ENCODE data around the gene NOS1AP.

DNA sequence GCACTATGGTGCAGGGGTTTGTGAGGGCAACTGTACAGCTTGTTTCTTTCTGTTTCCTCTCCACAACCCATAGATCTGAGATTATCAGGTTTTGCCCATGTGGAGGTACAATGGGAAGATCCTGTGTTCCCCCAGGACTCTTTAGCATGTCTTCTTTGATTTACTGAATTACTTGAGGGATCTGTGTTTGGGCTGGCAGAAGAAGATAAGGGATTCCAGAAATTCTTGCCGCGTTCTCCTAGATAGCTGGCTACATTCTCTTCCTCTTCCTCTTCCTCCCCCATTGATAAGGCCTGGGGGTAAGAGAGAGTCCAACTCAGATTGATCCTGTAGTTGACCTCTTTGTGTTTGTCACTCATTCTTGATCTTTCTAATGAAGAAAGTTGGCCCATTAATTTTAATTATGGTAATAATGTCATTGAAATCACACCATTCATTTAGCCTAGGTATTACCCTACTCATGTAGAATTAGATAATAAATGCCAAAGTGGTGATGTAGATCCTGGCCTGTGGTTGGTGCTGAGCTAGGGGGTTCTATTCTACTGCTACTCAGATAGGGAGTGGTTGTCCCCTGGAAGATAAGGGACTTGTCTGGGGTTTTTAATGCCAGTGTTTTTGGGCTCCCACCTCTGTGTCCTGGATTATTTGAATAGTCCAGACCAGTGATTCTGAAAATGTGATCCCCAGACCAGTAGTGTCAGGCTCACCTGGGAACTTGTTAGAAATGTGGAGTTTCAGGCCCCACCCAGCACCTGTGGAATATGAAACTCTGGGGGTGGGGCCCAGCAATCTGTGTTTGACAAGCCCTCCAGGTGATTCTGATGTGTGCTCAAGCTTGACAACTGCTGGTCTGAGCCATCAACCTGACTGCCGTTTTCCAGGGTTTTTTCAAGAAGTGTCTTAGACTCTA is 122.2 kb downstream of the NOS1AP start:
- TF ChIP-seq CREB1 (CRISPR knock-in tag; IDR thresholded peaks at IDR 0.05; ENCODE audit: low read depth): no peak
- TF ChIP-seq, protein P1, sequence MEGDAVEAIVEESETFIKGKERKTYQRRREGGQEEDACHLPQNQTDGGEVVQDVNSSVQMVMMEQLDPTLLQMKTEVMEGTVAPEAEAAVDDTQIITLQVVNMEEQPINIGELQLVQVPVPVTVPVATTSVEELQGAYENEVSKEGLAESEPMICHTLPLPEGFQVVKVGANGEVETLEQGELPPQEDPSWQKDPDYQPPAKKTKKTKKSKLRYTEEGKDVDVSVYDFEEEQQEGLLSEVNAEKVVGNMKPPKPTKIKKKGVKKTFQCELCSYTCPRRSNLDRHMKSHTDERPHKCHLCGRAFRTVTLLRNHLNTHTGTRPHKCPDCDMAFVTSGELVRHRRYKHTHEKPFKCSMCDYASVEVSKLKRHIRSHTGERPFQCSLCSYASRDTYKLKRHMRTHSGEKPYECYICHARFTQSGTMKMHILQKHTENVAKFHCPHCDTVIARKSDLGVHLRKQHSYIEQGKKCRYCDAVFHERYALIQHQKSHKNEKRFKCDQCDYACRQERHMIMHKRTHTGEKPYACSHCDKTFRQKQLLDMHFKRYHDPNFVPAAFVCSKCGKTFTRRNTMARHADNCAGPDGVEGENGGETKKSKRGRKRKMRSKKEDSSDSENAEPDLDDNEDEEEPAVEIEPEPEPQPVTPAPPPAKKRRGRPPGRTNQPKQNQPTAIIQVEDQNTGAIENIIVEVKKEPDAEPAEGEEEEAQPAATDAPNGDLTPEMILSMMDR (conservative IDR thresholded peaks at IDR 0.05; ENCODE audit: low read depth in 2 of 2): no peak
- TF ChIP-seq EZH2 (IDR thresholded peaks at IDR 0.05; ENCODE audit: low read depth, unreplicated experiment): no peak
